RWPE2 (cell line): ENCODE data around the gene SHFL.

Experiments used
- ATAC-seq: fragments of 200-7000 bp; cut with Tn5 transposase; 3 replicates; pipeline ENCODE4 v1.9.1; 2021; ENCODE audit warnings: low read depth
- DNase-seq: peaks from one replicate; pipeline ENCODE4 v3.0.0-alpha.2; 2020; ENCODE audit warnings: low spot score
- H3K27ac ChIP-seq: fragments of 450-650 bp; 2 replicates; pipeline ENCODE4 v1.5.1; 2017; ENCODE audit warnings: mild to moderate bottlenecking; ENCODE audit not compliant: poor library complexity, severe bottlenecking
- H3K27me3 ChIP-seq: fragments of 250-450 bp; sonication (Bioruptor Pico); 2 replicates; pipeline ENCODE4 v1.5.1; 2021; ENCODE audit warnings: mild to moderate bottlenecking, moderate library complexity; ENCODE audit not compliant: insufficient read depth, poor library complexity, severe bottlenecking
- H3K36me3 ChIP-seq: fragments of 250-450 bp; sonication (Bioruptor Pico); 2 replicates; pipeline ENCODE4 v1.5.1; 2020; ENCODE audit warnings: low read depth, mild to moderate bottlenecking, moderate library complexity
- H3K4me1 ChIP-seq: fragments of 250-450 bp; sonication (Bioruptor Pico); 2 replicates; pipeline ENCODE4 v1.5.1; 2021; ENCODE audit warnings: mild to moderate bottlenecking, moderate library complexity; ENCODE audit not compliant: insufficient read depth, poor library complexity, severe bottlenecking
- H3K4me3 ChIP-seq: fragments of 250-450 bp; sonication (Bioruptor Pico); 2 replicates; pipeline ENCODE4 v1.5.1; 2021; ENCODE audit warnings: mild to moderate bottlenecking, moderate library complexity; ENCODE audit not compliant: severe bottlenecking
- H3K9me3 ChIP-seq: fragments of 250-450 bp; sonication (Bioruptor Pico); 2 replicates; pipeline ENCODE4 v1.5.1; 2021; ENCODE audit warnings: mild to moderate bottlenecking, moderate library complexity; ENCODE audit not compliant: severe bottlenecking
- TF ChIP-seq, protein P1 (sequence below): fragments of 450-650 bp; IDR thresholded peaks from one replicate; pipeline ENCODE4 v1.5.1; 2017; ENCODE audit warnings: mild to moderate bottlenecking, moderate library complexity; ENCODE audit not compliant: poor library complexity, severe bottlenecking

The SHFL gene

GRCh38 chr19:10126213-10126639 lies 40.1 kb downstream of the SHFL start:
- TF ChIP-seq, protein P1, sequence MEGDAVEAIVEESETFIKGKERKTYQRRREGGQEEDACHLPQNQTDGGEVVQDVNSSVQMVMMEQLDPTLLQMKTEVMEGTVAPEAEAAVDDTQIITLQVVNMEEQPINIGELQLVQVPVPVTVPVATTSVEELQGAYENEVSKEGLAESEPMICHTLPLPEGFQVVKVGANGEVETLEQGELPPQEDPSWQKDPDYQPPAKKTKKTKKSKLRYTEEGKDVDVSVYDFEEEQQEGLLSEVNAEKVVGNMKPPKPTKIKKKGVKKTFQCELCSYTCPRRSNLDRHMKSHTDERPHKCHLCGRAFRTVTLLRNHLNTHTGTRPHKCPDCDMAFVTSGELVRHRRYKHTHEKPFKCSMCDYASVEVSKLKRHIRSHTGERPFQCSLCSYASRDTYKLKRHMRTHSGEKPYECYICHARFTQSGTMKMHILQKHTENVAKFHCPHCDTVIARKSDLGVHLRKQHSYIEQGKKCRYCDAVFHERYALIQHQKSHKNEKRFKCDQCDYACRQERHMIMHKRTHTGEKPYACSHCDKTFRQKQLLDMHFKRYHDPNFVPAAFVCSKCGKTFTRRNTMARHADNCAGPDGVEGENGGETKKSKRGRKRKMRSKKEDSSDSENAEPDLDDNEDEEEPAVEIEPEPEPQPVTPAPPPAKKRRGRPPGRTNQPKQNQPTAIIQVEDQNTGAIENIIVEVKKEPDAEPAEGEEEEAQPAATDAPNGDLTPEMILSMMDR, result no peak
- DNase-seq (no peak), ATAC-seq (no peak)
- no peak overlapping the region for H3K4me3 ChIP-seq
- H3K27me3 ChIP-seq, result no peaks in the 10 kb centered on the region
- peaks cover 35% of the 10 kb centered on the region for H3K36me3 ChIP-seq
- H3K4me1 ChIP-seq, result no peaks in the 10 kb centered on the region
- H3K27ac ChIP-seq, result no peak overlapping the region
- H3K9me3 ChIP-seq, result no peaks in the 10 kb centered on the region

GRCh38 chr19:10132905-10133304 lies 46.8 kb downstream of the SHFL start:
- Histone ChIP-seq H3K4me1 (peaks cover 5% of the 10 kb centered on the region), H3K36me3 (peaks cover 93% of the 10 kb centered on the region), H3K4me3 (no peak overlapping the region), H3K27ac (no peak overlapping the region), H3K9me3 (no peaks in the 10 kb centered on the region), H3K27me3 (no peaks in the 10 kb centered on the region)
- ATAC-seq, result no peak
- TF ChIP-seq, protein P1, result no peak
- no peak for DNase-seq

- H3K36me3 ChIP-seq, result peaks cover 93% of the 10 kb centered on the region
- H3K27ac ChIP-seq, result no peak overlapping the region
- H3K9me3 ChIP-seq, result no peaks in the 10 kb centered on the region
- H3K27me3 ChIP-seq, result no peaks in the 10 kb centered on the region
- H3K4me3 ChIP-seq, result no peak overlapping the region
- DNase-seq, result no peak
- ATAC-seq, result no peak
- H3K4me1 ChIP-seq, result peaks cover 5% of the 10 kb centered on the region
- TF ChIP-seq, protein P1, result no peak
These were observed 47.5 kb downstream of the SHFL start for GRCh38 chr19:10133596-10133995.

GRCh38 chr19:10134040-10134439 lies 47.9 kb downstream of the SHFL start:
- H3K4me3 ChIP-seq, result no peak overlapping the region
- peaks cover 5% of the 10 kb centered on the region for H3K4me1 ChIP-seq
- H3K9me3 ChIP-seq, result no peaks in the 10 kb centered on the region
- peaks cover 93% of the 10 kb centered on the region for H3K36me3 ChIP-seq
- no peak overlapping the region for H3K27ac ChIP-seq
- TF ChIP-seq, protein P1, result no peak
- DNase-seq, result no peak
- no peaks in the 10 kb centered on the region for H3K27me3 ChIP-seq
- no peak for ATAC-seq

GRCh38 chr19:10135551-10136334 lies 49.6 kb downstream of the SHFL start:
- Histone ChIP-seq H3K4me3 (no peak overlapping the region), H3K27ac (peak overlapping the region; percentile 24), H3K4me1 (peaks cover 5% of the 10 kb centered on the region), H3K27me3 (no peaks in the 10 kb centered on the region), H3K36me3 (peaks cover 95% of the 10 kb centered on the region), H3K9me3 (no peaks in the 10 kb centered on the region)
- TF ChIP-seq, protein P1, result no peak
- DNase-seq, result no peak
- ATAC-seq, result peak; percentile 63
